IMR-90 (cell line): ENCODE measurements around the gene DNAJC30. TPM values are rescaled to one million over a fixed set of nuclear protein-coding genes. Genes with fewer than 3 reads are reported as not detected.

Experiments used
- ATAC-seq: fragments of 200-7000 bp; cut with Tn5 transposase; 2 replicates; pipeline ENCODE4 v1.9.1; 2020; ENCODE audit warnings: low read depth, mild to moderate bottlenecking, moderate library complexity
- BruUV-seq: library from RNA; stranded (reverse); fragments of 400-500 nt; replicated peaks from 2 replicates; lab custom pipeline; 2021; lab: Mats Ljungman, UMichigan
- CTCF ChIA-PET: fragments of 300-600 bp; formaldehyde crosslinking; extraction: SDS; loops from one replicate; lab custom pipeline; 2021; ENCODE audit warnings: antibody characterized with exemption; lab: Yijun Ruan, JAX
- POLR2A ChIA-PET: fragments of 300-600 bp; sonication (Branson Sonifier 250); formaldehyde crosslinking; loops from one replicate; lab custom pipeline; 2022; ENCODE audit warnings: antibody characterized with exemption; ENCODE audit not compliant: unreplicated experiment; lab: Charles Lee
- DNase-seq: peaks from one replicate; pipeline ENCODE4 v3.0.0; 2013
- H2AFZ ChIP-seq: replicated peaks from 2 replicates; pipeline ENCODE3; 2013; ENCODE audit warnings: low read length, mild to moderate bottlenecking; ENCODE audit not compliant: poor library complexity
- H2AK5ac ChIP-seq: 2 replicates; pipeline ENCODE4 v1.6.1; 2013; ENCODE audit warnings: low read depth, low read length, inconsistent platforms
- H2AK9ac ChIP-seq: replicated peaks from 2 replicates; pipeline ENCODE3; 2013; ENCODE audit warnings: mild to moderate bottlenecking, low read depth, low read length, moderate library complexity; ENCODE audit not compliant: poor library complexity
- H2BK120ac ChIP-seq: 2 replicates; pipeline ENCODE4 v1.6.1; 2013; ENCODE audit warnings: low read depth, low read length, inconsistent platforms
- H2BK15ac ChIP-seq: 3 replicates; pipeline ENCODE4 v1.6.1; 2013; ENCODE audit warnings: low read depth, low read length, inconsistent platforms
- H2BK20ac ChIP-seq: 2 replicates; pipeline ENCODE4 v1.6.1; 2013; ENCODE audit warnings: low read depth, mild to moderate bottlenecking, inconsistent platforms, low read length, moderate library complexity
- H2BK5ac ChIP-seq: 2 replicates; pipeline ENCODE4 v1.6.1; 2013; ENCODE audit warnings: mild to moderate bottlenecking, low read depth, low read length, inconsistent platforms; ENCODE audit not compliant: poor library complexity, severe bottlenecking
- H3K14ac ChIP-seq: replicated peaks from 2 replicates; pipeline ENCODE4 v1.6.1; 2013; ENCODE audit warnings: low read depth, low read length, inconsistent platforms
- H3K18ac ChIP-seq: 2 replicates; pipeline ENCODE4 v1.6.1; 2013; ENCODE audit warnings: low read depth, low read length, control low read depth
- H3K23ac ChIP-seq: 2 replicates; pipeline ENCODE4 v1.6.1; 2013; ENCODE audit warnings: low read depth, low read length, inconsistent platforms
- H3K27ac ChIP-seq: 2 replicates; pipeline ENCODE4 v1.5.1; 2013; ENCODE audit warnings: mild to moderate bottlenecking, control low read depth, low read length; ENCODE audit not compliant: insufficient read depth
- H3K27me3 ChIP-seq: 2 replicates; pipeline ENCODE4 v1.6.1; 2013; ENCODE audit warnings: low read length; ENCODE audit not compliant: control insufficient read depth, insufficient read depth
- H3K36me3 ChIP-seq: 2 replicates; pipeline ENCODE4 v1.6.1; 2013; ENCODE audit warnings: low read length, mixed read lengths; ENCODE audit not compliant: control insufficient read depth, insufficient read depth
- H3K4ac ChIP-seq: 2 replicates; pipeline ENCODE4 v1.6.1; 2013; ENCODE audit warnings: low read depth, low read length, inconsistent platforms
- H3K4me1 ChIP-seq: 2 replicates; pipeline ENCODE4 v1.6.1; 2013; ENCODE audit warnings: low read length, mixed read lengths; ENCODE audit not compliant: control insufficient read depth, insufficient read depth
- H3K4me2 ChIP-seq: 2 replicates; pipeline ENCODE4 v1.6.1; 2013; ENCODE audit warnings: low read depth, mild to moderate bottlenecking, control low read depth, low read length, moderate library complexity
- H3K4me3 ChIP-seq: 2 replicates; pipeline ENCODE4 v1.5.1; 2013; ENCODE audit warnings: low read depth, mild to moderate bottlenecking, control low read depth, low read length, moderate library complexity; ENCODE audit not compliant: insufficient read depth
- H3K56ac ChIP-seq: 2 replicates; pipeline ENCODE4 v1.6.1; 2013; ENCODE audit warnings: low read length, inconsistent platforms; ENCODE audit not compliant: insufficient read depth; ENCODE audit errors: extremely low read depth
- H3K79me1 ChIP-seq, 2 experiments: 2 replicates each; pipeline ENCODE4 v1.6.1; 2013; ENCODE audit warnings: low read length in 2 of 2, inconsistent platforms in 1 of 2, low read depth in 1 of 2
- H3K9ac ChIP-seq: 2 replicates; pipeline ENCODE4 v1.6.1; 2013; ENCODE audit warnings: low read depth, low read length, control low read depth
- H3K9me1 ChIP-seq: 2 replicates; pipeline ENCODE4 v1.6.1; 2013; ENCODE audit warnings: low read length, inconsistent platforms; ENCODE audit not compliant: insufficient read depth
- H3K9me3 ChIP-seq: 2 replicates; pipeline ENCODE4 v1.6.1; 2013; ENCODE audit warnings: low read length; ENCODE audit not compliant: control insufficient read depth, insufficient read depth
- H4K20me1 ChIP-seq: 2 replicates; pipeline ENCODE4 v1.6.1; 2013; ENCODE audit warnings: low read length, inconsistent platforms; ENCODE audit not compliant: insufficient read depth
- H4K5ac ChIP-seq: 2 replicates; pipeline ENCODE4 v1.6.1; 2013; ENCODE audit warnings: mild to moderate bottlenecking, low read depth, low read length, control low read depth
- H4K8ac ChIP-seq, 2 experiments: 2 replicates each; pipeline ENCODE4 v1.6.1; 2013; ENCODE audit warnings: low read depth in 2 of 2, low read length in 2 of 2, control low read depth in 1 of 2, inconsistent platforms in 1 of 2
- H4K91ac ChIP-seq: 2 replicates; pipeline ENCODE4 v1.6.1; 2013; ENCODE audit warnings: low read depth, low read length, inconsistent platforms; ENCODE audit not compliant: insufficient read depth
- BHLHE40 ChIP-seq: fragments of 150-350 bp; IDR thresholded peaks from 2 replicates; pipeline ENCODE4 v1.6.1; 2016; ENCODE audit warnings: mild to moderate bottlenecking, low read depth, low read length
- CEBPB ChIP-seq: IDR thresholded peaks from 2 replicates; pipeline ENCODE4 v1.6.1; 2012; ENCODE audit warnings: low read depth, low read length, improper control_type of control experiment
- CHD1 ChIP-seq: IDR thresholded peaks from 2 replicates; pipeline ENCODE4 v1.6.1; 2012; ENCODE audit warnings: low read depth, low read length, improper control_type of control experiment
- CTCF ChIP-seq: conservative IDR thresholded peaks from 2 replicates; pipeline ENCODE4 v1.5.1; 2012; ENCODE audit warnings: mild to moderate bottlenecking, low read depth, low read length, improper control_type of control experiment
- FOS ChIP-seq: fragments of 150-350 bp; IDR thresholded peaks from 2 replicates; pipeline ENCODE4 v1.6.1; 2016; ENCODE audit warnings: low read depth, low read length
- MAFK ChIP-seq: IDR thresholded peaks from 2 replicates; pipeline ENCODE4 v1.6.1; 2012; ENCODE audit warnings: low read depth, low read length, improper control_type of control experiment
- MXI1 ChIP-seq: IDR thresholded peaks from 2 replicates; pipeline ENCODE4 v1.6.1; 2012; ENCODE audit warnings: low read depth, mild to moderate bottlenecking, low read length, moderate library complexity, borderline replicate concordance
- NFE2L2 ChIP-seq: fragments of 150-350 bp; IDR thresholded peaks from 2 replicates; pipeline ENCODE4 v1.6.1; 2016; ENCODE audit warnings: low read depth, mild to moderate bottlenecking, low read length
- POLR2A ChIP-seq: IDR thresholded peaks from 2 replicates; pipeline ENCODE4 v1.6.1; 2012; ENCODE audit warnings: mild to moderate bottlenecking, low read depth, low read length
- RAD21 ChIP-seq: IDR thresholded peaks from 2 replicates; pipeline ENCODE4 v1.6.1; 2012; ENCODE audit warnings: low read length, improper control_type of control experiment
- RCOR1 ChIP-seq: IDR thresholded peaks from 2 replicates; pipeline ENCODE4 v1.6.1; 2012; ENCODE audit warnings: mild to moderate bottlenecking, low read length, improper control_type of control experiment; ENCODE audit not compliant: insufficient replicate concordance
- RFX5 ChIP-seq: IDR thresholded peaks from 2 replicates; pipeline ENCODE4 v1.8.0; 2012; ENCODE audit warnings: low read depth, mild to moderate bottlenecking, low read length, moderate library complexity
- WGBS, 2 experiments: methylation state at CpG; one replicate each; pipeline versions ENCODE4 v1.1.5 to v1.1.7; 2013; ENCODE audit warnings: missing lambda C conversion rate in 2 of 2; ENCODE audit not compliant: insufficient read length in 1 of 2; ENCODE audit errors: extremely low coverage in 2 of 2; 5-methylcytosine and 5-hydroxymethylcytosine counted together
- dilution Hi-C: fragments of 300-500 bp; cut with HindIII; formaldehyde crosslinking; loops from one replicate; pipeline ENCODE4 v1.14.3; 2018; ENCODE audit warnings: low sequenced_read_pairs; ENCODE audit not compliant: unreplicated experiment
- in situ Hi-C: fragments of 300-500 bp; cut with MboI; formaldehyde crosslinking; loops from 3 replicates; pipeline ENCODE4 v1.14.3; 2019; ENCODE audit warnings: low sequenced_read_pairs, inconsistent platforms, mixed read lengths
- intact Hi-C: fragments of 100-400 bp; cut with micrococcal nuclease; formaldehyde crosslinking; loops from 2 replicates; pipeline ENCODE4 v1.10.0; 2022
- polyA plus RNA-seq, 3 experiments: library from polyadenylated mRNA; depleted of rRNA; stranded (reverse); fragments of >200 nt; gene quantifications; 2 replicates each; pipeline ENCODE4 v1.2.3, GENCODE V29; 2012; ENCODE audit warnings: low replicate concordance in 1 of 3
- total RNA-seq: library from RNA; depleted of rRNA; stranded (reverse); fragments of >200 nt; gene quantifications from 2 replicates; pipeline ENCODE4 v1.2.3, GENCODE V29; 2012

The DNAJC30 gene
- total and polyA plus RNA-seq, 2 of the 4 experiments (the other 2 are of a cell fraction), result 1.6 to 9.0 TPM

GRCh38 chr7:73696372-73696771, 13.1 kb upstream of the DNAJC30 start:
- H2AK9ac ChIP-seq, result no peak overlapping the region
- H2BK120ac ChIP-seq, result no peak overlapping the region
- H4K20me1 ChIP-seq, result peaks cover 6% of the 10 kb centered on the region; the same call in 1 of the 2 replicates
- no peaks in the 10 kb centered on the region for H3K4me1 ChIP-seq
- H2BK5ac ChIP-seq, result no peak overlapping the region
- no peak for ATAC-seq
- no peak overlapping the region for H4K5ac ChIP-seq
- H4K91ac ChIP-seq, result no peak overlapping the region
- H3K9me3 ChIP-seq, result no peaks in the 10 kb centered on the region
- CTCF ChIA-PET, result no interaction called here
- no peak overlapping the region for H3K27ac ChIP-seq
- POLR2A ChIA-PET, result no interaction called here
- H3K18ac ChIP-seq, result no peak overlapping the region
- H4K8ac ChIP-seq, result no peak overlapping the region
- H3K4me3 ChIP-seq, result no peak overlapping the region
- no peak overlapping the region for H3K23ac ChIP-seq
- no peak overlapping the region for H3K4ac ChIP-seq
- no peak overlapping the region for H2BK15ac ChIP-seq
- H3K14ac ChIP-seq, result no peak overlapping the region
- DNase-seq, result no peak
- H3K27me3 ChIP-seq, result no peaks in the 10 kb centered on the region
- H2AFZ ChIP-seq, result no peak overlapping the region
- H2BK20ac ChIP-seq, result no peak overlapping the region
- no TSS peak for BruUV-seq
- peaks cover 69% of the 10 kb centered on the region for H3K36me3 ChIP-seq
- no peak overlapping the region for H3K56ac ChIP-seq
- dilution Hi-C loops, result no loop called here
- in situ Hi-C loops, result no loop called here
- H3K9me1 ChIP-seq, result no peaks in the 10 kb centered on the region
- no peaks in the 10 kb centered on the region for H3K79me1 ChIP-seq
- no peak for TF ChIP-seq CHD1
- TF ChIP-seq NFE2L2, result no peak
- no peak for TF ChIP-seq RAD21
- TF ChIP-seq BHLHE40, result no peak
- no peak for TF ChIP-seq RCOR1
- TF ChIP-seq FOS, result no peak
- TF ChIP-seq CEBPB, result no peak
- TF ChIP-seq POLR2A, result no peak
- TF ChIP-seq RFX5, result no peak
- no peak for TF ChIP-seq MAFK
- no peak for TF ChIP-seq MXI1
- no peak for TF ChIP-seq CTCF
- no peak overlapping the region for H2AK5ac ChIP-seq
- no CpG with 5 or more reads among the region's 4 CpGs for WGBS, 2 experiments
- no peak overlapping the region for H3K4me2 ChIP-seq
- no peak overlapping the region for H3K9ac ChIP-seq
- intact Hi-C loops, result no loop called here
